Karpas-422 (cell line): Measurements from ENCODE around the gene HSF2BP. TPM values are rescaled to one million over a fixed set of nuclear protein-coding genes. Genes with fewer than 3 reads are reported as not detected.

ENCODE experiments used
- DNase-seq: peaks from one replicate; pipeline ENCODE4 v3.0.0-alpha.2; 2015
- H2AFZ ChIP-seq: fragments of 200-600 bp; sonication (generic); 2 replicates; pipeline ENCODE4 v1.6.1; 2014; ENCODE audit warnings: antibody characterized with exemption, low read length, mixed read lengths
- H3K27ac ChIP-seq: fragments of 200-600 bp; sonication (generic); 2 replicates; pipeline ENCODE4 v1.5.1; 2014; ENCODE audit warnings: mild to moderate bottlenecking, low read length, moderate library complexity
- H3K27me3 ChIP-seq: fragments of 200-600 bp; sonication (generic); 2 replicates; pipeline ENCODE4 v1.6.1; 2014; ENCODE audit warnings: low read length, mixed read lengths
- H3K36me3 ChIP-seq: fragments of 200-600 bp; sonication (generic); 2 replicates; pipeline ENCODE4 v1.6.1; 2014; ENCODE audit warnings: low read length, mixed read lengths; ENCODE audit not compliant: insufficient read depth
- H3K4me1 ChIP-seq: fragments of 200-600 bp; sonication (generic); 2 replicates; pipeline ENCODE4 v1.6.1; 2014; ENCODE audit warnings: mild to moderate bottlenecking, low read length, mixed read lengths
- H3K4me2 ChIP-seq: fragments of 200-600 bp; sonication (generic); 2 replicates; pipeline ENCODE4 v1.6.1; 2014; ENCODE audit warnings: low read length, low read depth, mild to moderate bottlenecking; ENCODE audit not compliant: poor library complexity, severe bottlenecking
- H3K4me3 ChIP-seq: fragments of 200-600 bp; sonication (generic); 2 replicates; pipeline ENCODE4 v1.5.1; 2014; ENCODE audit warnings: mild to moderate bottlenecking, antibody characterized with exemption, low read length, mixed read lengths
- H3K79me2 ChIP-seq: fragments of 200-600 bp; sonication (generic); 2 replicates; pipeline ENCODE4 v1.6.1; 2014; ENCODE audit warnings: mild to moderate bottlenecking, low read length, mixed read lengths
- H3K9ac ChIP-seq: fragments of 200-600 bp; sonication (generic); 2 replicates; pipeline ENCODE4 v1.6.0; 2014; ENCODE audit warnings: low read length
- H3K9me2 ChIP-seq: fragments of 200-600 bp; sonication (generic), shearing (Covaris generic); replicated peaks from 2 replicates; pipeline ENCODE4 v1.6.0; 2014; ENCODE audit warnings: mild to moderate bottlenecking, low read length, moderate library complexity; ENCODE audit not compliant: insufficient read depth
- H3K9me3 ChIP-seq: fragments of 300-700, 200-600 bp; sonication (generic); 2 replicates; pipeline ENCODE4 v1.6.1; 2014; ENCODE audit warnings: low read length, mixed read lengths
- H4K20me1 ChIP-seq: fragments of 200-600 bp; sonication (generic); 2 replicates; pipeline ENCODE4 v1.6.1; 2014; ENCODE audit warnings: mild to moderate bottlenecking, antibody characterized with exemption, low read length, low read depth; ENCODE audit not compliant: insufficient read depth
- total RNA-seq: library from RNA; depleted of rRNA; stranded (reverse); fragments of >200 nt; shearing (Covaris generic); gene quantifications from 2 replicates; pipeline ENCODE4 v1.2.3, GENCODE V29; 2014; ENCODE audit warnings: low replicate concordance; rRNA removed

Gene HSF2BP
- total RNA-seq = 0.67 and 0.76 TPM in 2 replicates

- H3K79me2 ChIP-seq = peaks cover 49% of the 10 kb centered on the region
- no peaks in the 10 kb centered on the region for H3K9me3 ChIP-seq
- peak within 1 kb of the TSS; percentile 70; the same call in 1 of the 2 replicates for H2AFZ ChIP-seq
- peaks cover 17% of the 10 kb centered on the region for H4K20me1 ChIP-seq
- peaks cover 23% of the 10 kb centered on the region for H3K36me3 ChIP-seq
- peak within 1 kb of the TSS; percentile 99 for H3K4me3 ChIP-seq
- H3K27ac ChIP-seq = peak within 1 kb of the TSS; percentile 60
- DNase-seq = peak; percentile 94
- H3K9ac ChIP-seq = peak within 1 kb of the TSS; percentile 91
- H3K4me1 ChIP-seq = peaks cover 22% of the 10 kb centered on the region
- no peaks in the 10 kb centered on the region for H3K9me2 ChIP-seq
- H3K27me3 ChIP-seq = no peaks in the 10 kb centered on the region
- peak within 1 kb of the TSS; percentile 82 for H3K4me2 ChIP-seq
Observed at GRCh38 chr21:43659136-43660000, at the start of gene HSF2BP, which contains the start of gene RRP1B. TSS of gene HSF2BP (minus strand) at chr21:43659488. CDS start at chr21:43658096, 1,392 bp downstream. TSS of gene RRP1B (plus strand) at chr21:43659560. CDS start at chr21:43659665, 105 bp downstream.

GRCh38 chr21:43708745-43709381, 49.6 kb upstream of the HSF2BP start:
- H3K4me1 ChIP-seq = no peaks in the 10 kb centered on the region
- no peaks in the 10 kb centered on the region for H3K27me3 ChIP-seq
- H4K20me1 ChIP-seq = no peaks in the 10 kb centered on the region
- no peak overlapping the region for H2AFZ ChIP-seq
- H3K9me3 ChIP-seq = no peaks in the 10 kb centered on the region
- no peak overlapping the region for H3K4me2 ChIP-seq
- DNase-seq = no peak
- no peaks in the 10 kb centered on the region for H3K79me2 ChIP-seq
- no peaks in the 10 kb centered on the region for H3K36me3 ChIP-seq
- no peak overlapping the region for H3K4me3 ChIP-seq
- H3K27ac ChIP-seq = no peak overlapping the region
- H3K9ac ChIP-seq = no peak overlapping the region
- H3K9me2 ChIP-seq = no peaks in the 10 kb centered on the region

GRCh38 chr21:43707462-43707861, 48.2 kb upstream of the HSF2BP start:
- H3K27ac ChIP-seq = no peak overlapping the region
- no peak overlapping the region for H3K4me2 ChIP-seq
- H3K9ac ChIP-seq = no peak overlapping the region
- no peaks in the 10 kb centered on the region for H3K9me3 ChIP-seq
- no peaks in the 10 kb centered on the region for H3K9me2 ChIP-seq
- no peaks in the 10 kb centered on the region for H3K36me3 ChIP-seq
- no peaks in the 10 kb centered on the region for H3K4me1 ChIP-seq
- H2AFZ ChIP-seq = no peak overlapping the region
- H4K20me1 ChIP-seq = no peaks in the 10 kb centered on the region
- H3K27me3 ChIP-seq = no peaks in the 10 kb centered on the region
- H3K79me2 ChIP-seq = no peaks in the 10 kb centered on the region
- H3K4me3 ChIP-seq = no peak overlapping the region
- DNase-seq = no peak

- no peaks in the 10 kb centered on the region for H3K36me3 ChIP-seq
- no peaks in the 10 kb centered on the region for H4K20me1 ChIP-seq
- no peaks in the 10 kb centered on the region for H3K79me2 ChIP-seq
- no peak overlapping the region for H3K9ac ChIP-seq
- no peak overlapping the region for H2AFZ ChIP-seq
- no peaks in the 10 kb centered on the region for H3K9me2 ChIP-seq
- H3K4me3 ChIP-seq = no peak overlapping the region
- no peak overlapping the region for H3K4me2 ChIP-seq
- H3K27ac ChIP-seq = no peak overlapping the region
- no peaks in the 10 kb centered on the region for H3K4me1 ChIP-seq
- H3K27me3 ChIP-seq = no peaks in the 10 kb centered on the region
- no peak for DNase-seq
- no peaks in the 10 kb centered on the region for H3K9me3 ChIP-seq
Observed at GRCh38 chr21:43703035-43703880, 44.0 kb upstream of the HSF2BP start.

GRCh38 chr21:43702785-43703034, 43.4 kb upstream of the HSF2BP start:
- no peaks in the 10 kb centered on the region for H3K9me3 ChIP-seq
- no peak overlapping the region for H3K9ac ChIP-seq
- H3K79me2 ChIP-seq = no peaks in the 10 kb centered on the region
- no peaks in the 10 kb centered on the region for H3K27me3 ChIP-seq
- no peak overlapping the region for H3K4me3 ChIP-seq
- no peak overlapping the region for H3K27ac ChIP-seq
- no peak for DNase-seq
- no peaks in the 10 kb centered on the region for H3K36me3 ChIP-seq
- H3K9me2 ChIP-seq = no peaks in the 10 kb centered on the region
- H3K4me2 ChIP-seq = no peak overlapping the region
- H3K4me1 ChIP-seq = no peaks in the 10 kb centered on the region
- H2AFZ ChIP-seq = no peak overlapping the region
- H4K20me1 ChIP-seq = no peaks in the 10 kb centered on the region

- Histone ChIP-seq H3K9ac (no peak overlapping the region), H3K4me3 (no peak overlapping the region), H3K9me3 (no peaks in the 10 kb centered on the region)
Observed at GRCh38 chr21:43701936-43702784, 42.9 kb upstream of the HSF2BP start.

GRCh38 chr21:43699933-43700599, 40.8 kb upstream of the HSF2BP start:
- DNase-seq = no peak
- H3K27ac ChIP-seq = no peak overlapping the region
- H3K9me2 ChIP-seq = no peaks in the 10 kb centered on the region
- no peaks in the 10 kb centered on the region for H3K27me3 ChIP-seq
- no peaks in the 10 kb centered on the region for H3K4me1 ChIP-seq
- H3K79me2 ChIP-seq = no peaks in the 10 kb centered on the region
- no peak overlapping the region for H3K4me2 ChIP-seq
- no peak overlapping the region for H3K9ac ChIP-seq
- H4K20me1 ChIP-seq = no peaks in the 10 kb centered on the region
- H2AFZ ChIP-seq = no peak overlapping the region
- no peaks in the 10 kb centered on the region for H3K9me3 ChIP-seq
- H3K4me3 ChIP-seq = no peak overlapping the region
- peaks cover 7% of the 10 kb centered on the region; the same call in 1 of the 2 replicates for H3K36me3 ChIP-seq

More at GRCh38 chr21:43701936-43702784, 42.9 kb upstream of the HSF2BP start:
- no peaks in the 10 kb centered on the region for H3K79me2 ChIP-seq
- no peaks in the 10 kb centered on the region for H3K4me1 ChIP-seq
- H3K4me2 ChIP-seq = no peak overlapping the region
- H3K27ac ChIP-seq = no peak overlapping the region
- no peaks in the 10 kb centered on the region for H3K27me3 ChIP-seq
- no peak overlapping the region for H2AFZ ChIP-seq
- DNase-seq = no peak
- no peaks in the 10 kb centered on the region for H3K36me3 ChIP-seq
- H4K20me1 ChIP-seq = no peaks in the 10 kb centered on the region
- no peaks in the 10 kb centered on the region for H3K9me2 ChIP-seq
